Measurements from ENCODE around the gene PALLD. TPM values are rescaled to one million over a fixed set of nuclear protein-coding genes. Genes with fewer than 3 reads are reported as not detected.

The PALLD gene
- total and polyA plus RNA-seq, 3 donors from 2014 or later: 138 to 156 (median 146) TPM

GRCh38 chr4:168853770-168854169 lies 356.9 kb downstream of the PALLD start:
- no peak for DNase-seq
- H3K27me3 ChIP-seq: no peaks in the 10 kb centered on the region
- H3K27ac ChIP-seq: peak overlapping the region; percentile 74 to 87
- no peak overlapping the region for H3K4me3 ChIP-seq
- peaks cover 74% of the 10 kb centered on the region for H3K4me1 ChIP-seq
- H3K9me3 ChIP-seq: no peaks in the 10 kb centered on the region
- intact Hi-C loops (cut with DNase I; ENCODE audit: low total_unique reads): no loop called here
- WGBS, 2 donors: 74 to 77% methylated on average over 4 of the region's 4 CpGs
- H3K36me3 ChIP-seq (ENCODE audit: low read depth, missing control alignments): no peaks in the 10 kb centered on the region
- TF ChIP-seq POLR2A (IDR thresholded peaks at IDR 0.05): no peak
- no peak for TF ChIP-seq CTCF (IDR thresholded peaks at IDR 0.05)

- intact Hi-C loops (cut with DNase I; ENCODE audit: low total_unique reads): no loop called here
- Histone ChIP-seq H3K36me3 (ENCODE audit: low read depth, missing control alignments) (no peaks in the 10 kb centered on the region), H3K4me1 (peaks cover 73% of the 10 kb centered on the region), H3K4me3 (no peak overlapping the region), H3K27me3 (no peaks in the 10 kb centered on the region), H3K27ac (peak overlapping the region; percentile 74 to 87), H3K9me3 (no peaks in the 10 kb centered on the region)
- TF ChIP-seq POLR2A (IDR thresholded peaks at IDR 0.05): no peak
- DNase-seq: no peak
- whole genome bisulfite sequencing, 2 donors: 57 to 63% methylated on average over 8 of the region's 8 CpGs
Measured at GRCh38 chr4:168854350-168854921, 357.6 kb downstream of the PALLD start.

GRCh38 chr4:168856312-168856711 lies 359.5 kb downstream of the PALLD start:
- Histone ChIP-seq H3K36me3 (ENCODE audit: low read depth, missing control alignments) (no peaks in the 10 kb centered on the region), H3K9me3 (no peaks in the 10 kb centered on the region), H3K27ac (peak overlapping the region; percentile 52 to 87), H3K4me3 (no peak overlapping the region), H3K27me3 (no peaks in the 10 kb centered on the region), H3K4me1 (peaks cover 68% of the 10 kb centered on the region)
- WGBS, 2 donors: 60 to 73% methylated on average over 2 of the region's 2 CpGs
- no peak for TF ChIP-seq CTCF (IDR thresholded peaks at IDR 0.05)
- TF ChIP-seq POLR2A (IDR thresholded peaks at IDR 0.05): no peak
- no peak for DNase-seq
- intact Hi-C loops (cut with DNase I; ENCODE audit: low total_unique reads): no loop called here

GRCh38 chr4:168857009-168857408 lies 360.2 kb downstream of the PALLD start:
- no peaks in the 10 kb centered on the region for H3K36me3 ChIP-seq (ENCODE audit: low read depth, missing control alignments)
- WGBS, 2 donors: 60 to 70% methylated on average over 6 of the region's 6 CpGs
- H3K27me3 ChIP-seq: no peaks in the 10 kb centered on the region
- no peaks in the 10 kb centered on the region for H3K9me3 ChIP-seq
- H3K4me3 ChIP-seq: no peak overlapping the region
- intact Hi-C loops (cut with DNase I; ENCODE audit: low total_unique reads): no loop called here
- DNase-seq: no peak
- peaks cover 61% of the 10 kb centered on the region for H3K4me1 ChIP-seq
- peak overlapping the region; percentile 52 to 87 for H3K27ac ChIP-seq
- TF ChIP-seq CTCF (IDR thresholded peaks at IDR 0.05) (no peak), POLR2A (IDR thresholded peaks at IDR 0.05) (no peak)

- Histone ChIP-seq H3K4me1 (peaks cover 64% of the 10 kb centered on the region), H3K4me3 (no peak overlapping the region)
- intact Hi-C loops (cut with DNase I; ENCODE audit: low total_unique reads): no loop called here
Measured at GRCh38 chr4:168857546-168858314, 360.9 kb downstream of the PALLD start.

More at GRCh38 chr4:168857546-168858314, 360.9 kb downstream of the PALLD start:
- Histone ChIP-seq H3K9me3 (no peaks in the 10 kb centered on the region), H3K27ac (peak overlapping the region; percentile 53 to 87), H3K36me3 (ENCODE audit: low read depth, missing control alignments) (no peaks in the 10 kb centered on the region), H3K27me3 (no peaks in the 10 kb centered on the region)
- no peak for DNase-seq
- TF ChIP-seq POLR2A (IDR thresholded peaks at IDR 0.05): no peak
- 83 to 85% methylated on average over 5 of the region's 5 CpGs for WGBS, 2 donors

All from testis (tissue), 3 donors.